NCI-H1694 treated with DMSO at 0.1 percent for 48 hours (cell line): ENCODE results near the gene KCNQ1.

Experiments used
- DNase-seq: peaks from one replicate; lab custom pipeline; 2025; lab: John Stamatoyannopoulos, UW

The KCNQ1 gene

GRCh38 chr11:2862395-2863275 lies 417.8 kb downstream of the KCNQ1 start:
- no peak for DNase-seq

DNA sequence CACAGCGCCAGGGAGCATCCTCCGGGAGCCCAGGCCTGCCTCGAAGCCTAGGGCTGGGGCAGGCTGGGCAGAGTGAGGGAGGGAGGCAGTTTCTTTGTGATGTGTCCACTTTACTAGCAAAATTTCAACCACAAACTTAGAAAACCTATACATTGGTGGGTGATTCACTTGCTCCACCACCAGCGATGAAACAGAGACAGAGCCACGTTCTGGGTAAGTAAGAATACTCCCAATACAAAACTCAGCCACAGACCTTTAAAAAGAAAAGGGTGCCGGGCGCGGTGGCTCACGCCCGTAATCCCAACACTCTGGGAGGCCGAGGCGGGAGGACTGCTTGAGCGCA lies 418.4 kb downstream of the KCNQ1 start:
- no peak for DNase-seq

DNA sequence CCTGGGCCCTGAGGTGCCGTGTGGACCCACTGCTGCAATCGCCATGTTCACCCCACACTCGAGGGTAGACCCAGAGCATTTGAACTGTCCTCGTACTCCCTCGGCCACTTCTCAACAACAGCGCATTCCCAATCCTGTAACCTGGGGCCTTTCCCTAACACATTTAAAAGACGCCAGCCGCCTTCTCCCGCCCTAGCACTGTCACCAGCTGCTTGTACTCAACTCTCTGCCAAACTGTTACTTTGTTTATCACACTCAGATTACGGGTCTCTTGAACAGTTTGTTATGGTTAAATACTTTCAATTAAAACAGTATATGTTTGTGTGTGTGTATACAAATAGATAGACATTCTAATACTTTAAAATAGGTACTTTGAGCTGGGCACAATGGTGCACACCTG lies 420.1 kb downstream of the KCNQ1 start:
- peak; percentile 28 for DNase-seq

GRCh38 chr11:2865922-2866577 lies 421.2 kb downstream of the KCNQ1 start:
- no peak for DNase-seq

- DNase-seq, result no peak
These were observed 422.3 kb downstream of the KCNQ1 start for GRCh38 chr11:2867142-2867541.

DNA sequence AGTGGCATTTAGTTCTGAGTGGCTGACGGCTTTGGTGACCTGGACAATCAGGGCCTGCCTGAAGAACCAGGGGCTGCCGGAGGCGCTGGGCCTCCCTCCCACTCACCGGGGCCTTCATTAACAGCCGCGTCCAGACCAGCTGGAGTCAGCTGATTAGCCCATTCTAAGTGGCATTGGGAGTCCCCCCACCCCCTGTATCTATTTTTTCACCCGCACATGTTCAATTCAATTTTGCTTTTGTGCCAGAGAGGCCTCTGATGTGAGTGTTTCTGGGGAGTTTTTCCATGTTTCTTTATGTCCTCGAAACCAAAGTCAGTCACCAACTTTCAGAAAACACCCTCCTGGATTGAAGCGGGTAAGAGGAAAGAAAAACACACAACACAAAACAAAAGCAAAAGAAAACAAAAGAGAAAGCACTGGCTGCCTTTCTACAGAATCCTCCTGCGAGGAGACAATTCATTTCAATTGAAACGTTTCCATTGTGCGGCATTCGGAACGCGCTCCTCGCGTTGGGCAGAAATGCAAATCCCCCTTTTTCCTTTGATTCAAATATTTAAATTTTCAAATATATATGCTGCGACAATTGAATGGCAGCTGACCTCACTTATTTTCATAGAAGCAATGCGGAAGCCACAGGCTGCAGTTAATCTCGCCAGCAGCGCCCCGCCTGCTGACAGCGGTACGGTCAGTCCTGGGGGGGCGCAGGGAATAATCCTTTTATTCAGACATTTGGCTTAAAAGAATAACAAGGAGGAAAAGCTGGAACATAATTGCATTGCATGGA lies 423.1 kb downstream of the KCNQ1 start:
- DNase-seq, result no peak

- DNase-seq, result no peak
These were observed 423.8 kb downstream of the KCNQ1 start for GRCh38 chr11:2868506-2869133.

DNA sequence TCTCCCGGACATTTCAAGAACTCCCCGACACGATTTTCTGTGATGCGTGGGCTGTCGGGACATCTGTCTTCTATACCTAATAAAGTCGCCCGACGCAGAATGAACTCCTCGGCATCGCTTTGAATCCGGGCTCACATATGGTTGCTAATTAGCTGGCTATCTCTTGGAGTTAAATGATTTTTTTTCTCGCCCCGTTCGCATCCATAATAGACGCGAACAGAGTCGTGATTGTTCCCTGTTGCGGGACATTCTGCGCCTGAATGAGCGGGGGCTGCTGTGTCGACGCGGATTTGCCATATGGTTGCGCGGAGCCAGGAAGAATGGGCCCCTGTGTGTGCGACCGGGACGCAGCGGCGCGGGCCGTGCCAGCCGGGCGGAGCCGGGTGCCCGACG lies 424.3 kb downstream of the KCNQ1 start:
- no peak for DNase-seq

DNA sequence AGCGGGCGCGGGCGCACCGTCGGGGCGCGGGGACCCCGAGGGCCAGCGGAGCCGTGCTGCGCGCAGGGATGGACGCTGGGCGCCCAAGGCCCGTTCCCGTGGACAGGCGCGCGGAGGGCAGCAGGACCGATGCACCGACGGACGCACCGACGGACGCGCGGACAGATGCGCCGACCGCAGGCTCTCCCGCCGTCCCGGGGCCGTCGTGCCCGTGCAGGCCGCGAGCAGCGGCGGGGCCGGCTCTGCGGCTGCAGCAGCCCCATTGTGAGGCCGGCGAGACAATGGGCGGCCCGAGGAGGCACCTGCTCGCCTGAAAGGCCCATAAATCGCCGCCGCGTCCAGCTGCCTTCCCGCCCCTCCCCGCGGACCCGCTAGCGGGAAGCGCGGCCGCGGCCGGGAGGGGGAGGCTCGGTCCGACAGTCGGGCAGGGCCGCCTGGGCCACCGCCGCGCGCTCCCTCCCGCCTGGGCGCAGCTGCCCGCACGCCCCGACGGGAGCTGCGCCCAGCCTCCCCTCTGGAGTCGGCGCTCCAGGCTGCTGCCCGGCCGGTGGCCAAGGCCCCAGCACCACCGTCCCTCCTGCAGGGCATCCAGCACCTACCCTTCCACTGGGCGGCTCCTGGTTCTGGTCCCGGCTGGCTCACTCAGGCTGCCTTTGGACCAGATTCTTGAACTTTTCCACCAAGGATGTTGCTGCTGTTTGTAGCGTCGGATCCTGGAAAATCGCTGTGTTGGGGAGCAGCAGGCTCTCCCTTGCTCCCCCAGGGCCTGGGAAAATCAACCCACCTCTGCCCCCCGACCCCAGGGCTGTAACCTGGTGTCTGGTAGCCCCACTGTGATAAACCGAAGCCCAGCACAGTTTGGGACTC lies 425.0 kb downstream of the KCNQ1 start:
- DNase-seq, result no peak

GRCh38 chr11:2870460-2870859 lies 425.7 kb downstream of the KCNQ1 start:
- no peak for DNase-seq

DNA sequence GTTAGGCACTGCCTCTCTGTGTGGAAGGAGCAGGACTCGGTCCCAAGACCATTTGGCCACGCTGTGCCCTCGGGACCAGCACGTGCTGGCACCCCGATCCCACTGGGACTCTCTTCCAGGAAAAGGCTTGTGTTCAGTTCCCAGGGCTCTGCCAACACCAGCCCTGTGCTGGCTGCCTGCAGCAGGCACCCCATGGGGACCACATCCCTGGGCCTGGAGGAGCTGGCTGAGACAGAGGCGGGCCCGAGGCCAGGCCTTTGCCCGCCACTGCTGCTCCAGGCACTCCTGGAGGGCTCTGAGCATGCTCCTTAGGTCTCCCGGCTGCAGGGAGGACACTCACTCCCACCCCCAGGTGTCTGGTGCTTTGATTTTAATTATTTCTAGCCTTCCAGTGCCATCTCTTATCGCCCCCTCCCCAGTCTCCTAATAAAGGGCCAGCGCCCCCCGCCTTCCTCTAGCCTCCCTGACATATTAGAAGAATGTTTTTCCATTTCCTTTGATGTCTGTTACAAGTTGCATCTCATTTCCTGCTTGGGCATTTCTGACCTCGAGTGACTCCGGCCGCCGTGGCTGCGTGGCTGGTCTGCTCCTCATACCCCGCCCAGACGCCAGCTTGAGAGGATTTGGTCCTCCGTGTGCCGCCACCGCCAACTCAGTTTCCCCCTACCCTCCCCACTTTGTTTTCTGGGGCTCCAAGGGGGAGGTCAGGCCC lies 426.3 kb downstream of the KCNQ1 start:
- DNase-seq, result no peak

DNA sequence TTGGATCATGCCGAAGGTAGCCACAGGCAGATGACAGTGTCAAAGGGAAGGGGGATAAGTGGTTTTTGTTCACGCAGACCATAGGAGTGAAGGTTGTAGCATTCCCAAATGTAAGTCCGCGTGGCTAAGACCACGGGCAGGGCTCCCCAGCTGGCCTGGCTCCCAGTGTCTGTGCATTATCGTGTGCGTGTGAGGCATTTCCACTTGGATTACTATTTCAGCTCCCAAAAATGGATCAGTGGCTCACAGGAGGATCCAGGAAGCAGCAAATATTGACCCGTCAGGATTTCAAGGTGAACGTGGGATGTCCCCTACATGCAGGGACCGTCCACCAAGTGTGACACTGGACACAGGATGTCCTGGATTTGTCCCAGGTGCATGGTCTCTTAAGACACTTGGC lies 430.2 kb downstream of the KCNQ1 start:
- no peak for DNase-seq

DNA sequence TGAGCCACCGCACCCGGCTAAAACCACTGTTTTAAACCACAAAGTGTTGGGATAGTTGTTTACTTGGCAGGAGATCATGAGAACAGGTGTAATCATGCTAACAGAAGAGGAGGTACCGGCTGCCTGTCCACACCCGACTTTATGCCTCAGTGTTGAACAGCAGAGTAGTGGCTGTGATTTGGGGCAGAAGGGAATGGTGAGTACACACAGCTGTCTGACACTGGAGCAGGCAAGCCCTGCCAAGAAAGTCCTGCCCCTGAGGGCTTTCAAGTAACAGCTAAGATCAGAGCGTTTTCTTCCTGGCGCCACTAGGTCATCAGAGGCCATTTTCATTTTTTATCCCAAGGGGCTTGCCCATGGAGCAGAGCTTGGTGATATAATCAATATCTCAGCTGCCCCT lies 432.7 kb downstream of the KCNQ1 start:
- DNase-seq, result no peak

DNA sequence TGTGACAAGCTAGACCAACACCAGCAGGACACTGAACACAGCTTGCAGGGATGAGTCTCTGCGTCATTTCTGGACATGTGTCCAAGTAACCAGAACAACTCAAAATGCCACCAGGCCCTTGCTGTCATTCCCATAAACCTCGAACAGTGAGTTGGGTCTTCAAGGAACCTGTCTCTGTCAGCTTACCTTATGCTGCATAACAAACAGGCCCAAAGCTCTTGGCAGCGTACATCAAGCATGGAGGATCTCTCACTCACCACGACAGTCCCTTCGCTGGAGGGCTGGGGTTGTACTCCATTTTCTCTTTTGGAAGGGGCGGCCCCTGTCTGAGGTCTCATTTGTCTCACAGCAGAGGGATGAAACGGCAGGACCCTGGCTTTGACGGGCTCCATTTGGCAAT lies 434.0 kb downstream of the KCNQ1 start:
- no peak for DNase-seq

DNA sequence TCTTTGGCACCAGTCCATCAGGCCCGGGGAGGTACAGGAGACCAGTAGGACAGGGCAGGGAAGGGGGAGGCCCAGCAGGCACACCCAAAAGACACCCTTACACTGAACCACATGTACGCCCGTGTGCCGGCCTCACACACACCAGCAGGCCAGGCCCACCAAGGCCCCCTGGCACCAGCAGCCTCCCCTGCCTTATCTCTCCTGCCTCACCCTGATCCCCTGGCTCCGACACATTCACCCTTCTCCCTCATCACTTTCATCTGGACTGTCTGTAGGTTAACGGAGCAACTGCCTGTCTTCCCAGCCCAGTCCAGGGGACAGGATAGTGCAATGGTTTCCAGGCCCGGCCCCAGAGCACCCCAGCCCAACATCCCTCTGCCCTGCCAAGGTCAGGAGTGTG lies 435.8 kb downstream of the KCNQ1 start:
- no peak for DNase-seq

- no peak for DNase-seq
These were observed 436.5 kb downstream of the KCNQ1 start for GRCh38 chr11:2881076-2881980.

GRCh38 chr11:2881981-2882375 lies 437.2 kb downstream of the KCNQ1 start:
- DNase-seq, result no peak

GRCh38 chr11:2882396-2883110 lies 437.7 kb downstream of the KCNQ1 start:
- no peak for DNase-seq

- DNase-seq, result no peak
These were observed 438.8 kb downstream of the KCNQ1 start for GRCh38 chr11:2883640-2883978.
